ENCODE measurements around the gene AGPS. TPM values are rescaled to one million over a fixed set of nuclear protein-coding genes. Genes with fewer than 3 reads are reported as not detected.
"Not testable (repeated sequence)": the region's sequence is repeated elsewhere in the genome, so short reads cannot be mapped to it uniquely, and the experiment has no call there.

Gene AGPS
- polyA plus RNA-seq, 2 donors, result 3.7 to 6.4 TPM

DNA sequence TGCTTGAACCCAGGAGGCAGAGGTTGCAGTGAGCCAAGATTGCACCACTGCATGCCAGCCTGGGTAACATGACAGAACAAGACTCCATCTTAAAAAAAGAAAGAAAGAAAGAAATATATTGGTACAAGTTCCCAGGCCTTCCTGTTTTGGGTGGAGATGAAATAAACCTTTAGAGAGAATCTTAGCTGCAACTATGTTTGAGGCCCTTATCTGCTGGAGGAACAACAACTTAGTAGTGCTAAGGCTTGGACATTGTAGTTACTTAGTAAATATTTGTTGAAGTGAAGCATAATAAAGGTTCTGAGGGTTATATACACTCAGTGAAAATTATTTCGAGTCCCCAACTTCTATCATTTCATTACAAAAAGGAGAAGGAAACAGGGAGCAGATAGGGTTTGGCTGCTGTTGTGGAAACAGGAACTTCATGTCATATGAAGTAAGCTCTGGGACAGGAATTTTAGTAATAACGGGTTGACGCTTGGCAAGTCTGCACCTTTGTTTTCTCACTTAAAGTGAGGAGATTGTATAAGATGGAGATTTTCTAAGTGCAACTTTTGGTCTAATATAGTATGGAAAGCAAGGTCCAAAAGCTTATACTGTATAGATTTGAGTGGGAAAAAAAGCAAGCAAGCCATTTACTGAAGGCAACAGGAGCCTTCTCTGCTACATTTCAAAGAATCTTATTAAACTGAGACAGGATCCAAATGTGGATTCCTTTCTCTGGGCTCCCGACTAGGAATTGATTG lies 40.0 kb upstream of the AGPS start:
- H3K27me3 ChIP-seq (ENCODE audit: control insufficient read depth in 1 of 2, insufficient read depth in 2 of 2, low read length in 2 of 2), result no peaks in the 10 kb centered on the region
- 15 to 20% methylated on average over 4 of the region's 4 CpGs for WGBS, 2 donors
- no peaks in the 10 kb centered on the region for H3K9me3 ChIP-seq (ENCODE audit: control insufficient read depth in 2 of 2, insufficient read depth in 1 of 2, low read depth in 1 of 2, low read length in 1 of 2)
- peak overlapping the region; percentile 73 to 78 for H3K27ac ChIP-seq (ENCODE audit: low read depth in 2 of 2, low read length in 1 of 2)
- no peak overlapping the region for H3K4me3 ChIP-seq (ENCODE audit: low read depth in 1 of 2, low read length in 2 of 2)
- H3K4me1 ChIP-seq (ENCODE audit: control insufficient read depth in 2 of 2, insufficient read depth in 2 of 2, low read length in 1 of 2), result peaks cover 0 to 11% of the 10 kb centered on the region in 2 donors
- H3K36me3 ChIP-seq (ENCODE audit: control insufficient read depth in 2 of 2, insufficient read depth in 2 of 2, low read length in 1 of 2), result no peaks in the 10 kb centered on the region

DNA sequence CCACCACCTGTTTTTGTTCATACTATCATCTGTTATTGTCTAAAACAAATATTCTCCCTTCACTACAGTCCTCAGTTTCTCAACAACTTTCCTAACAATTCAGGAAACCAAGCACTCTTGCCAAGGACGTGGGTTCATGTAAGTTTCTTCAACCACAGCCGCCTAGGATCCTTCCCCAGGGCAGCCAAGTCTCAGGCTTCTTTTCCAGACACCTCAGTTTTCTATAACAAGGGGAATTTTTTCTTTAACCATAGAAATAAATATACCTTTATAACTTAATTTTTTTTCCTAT lies 39.4 kb upstream of the AGPS start:
- 43 to 62% methylated on average over 2 of the region's 2 CpGs for WGBS, 2 donors
- Histone ChIP-seq H3K4me3 (ENCODE audit: low read depth in 1 of 2, low read length in 2 of 2) (no peak overlapping the region), H3K27ac (ENCODE audit: low read depth in 2 of 2, low read length in 1 of 2) (peak overlapping the region in 1 of 2 donors; percentile 73), H3K9me3 (ENCODE audit: control insufficient read depth in 2 of 2, insufficient read depth in 1 of 2, low read depth in 1 of 2, low read length in 1 of 2) (no peaks in the 10 kb centered on the region), H3K36me3 (ENCODE audit: control insufficient read depth in 2 of 2, insufficient read depth in 2 of 2, low read length in 1 of 2) (no peaks in the 10 kb centered on the region), H3K4me1 (ENCODE audit: control insufficient read depth in 2 of 2, insufficient read depth in 2 of 2, low read length in 1 of 2) (peaks cover 0 to 11% of the 10 kb centered on the region in 2 donors), H3K27me3 (ENCODE audit: control insufficient read depth in 1 of 2, insufficient read depth in 2 of 2, low read length in 2 of 2) (no peaks in the 10 kb centered on the region)

DNA sequence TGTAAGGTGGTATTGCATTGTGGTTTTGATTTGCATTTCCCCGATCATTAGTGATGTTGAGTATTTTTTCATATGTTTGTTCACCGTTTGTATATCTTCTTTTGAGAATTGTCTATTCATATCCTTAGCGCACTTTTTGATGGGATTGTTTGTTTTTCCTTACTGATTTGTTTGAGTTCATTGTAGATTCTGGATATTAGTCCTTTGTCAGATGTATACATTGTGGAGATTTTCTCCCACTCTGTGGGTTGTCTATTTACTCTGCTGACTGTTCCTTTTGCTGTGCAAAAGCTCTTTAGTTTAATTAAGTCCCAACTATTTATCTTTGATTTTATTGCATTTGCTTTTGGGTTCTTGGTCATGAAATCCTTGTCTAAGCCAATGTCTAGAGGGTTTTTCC lies 38.0 kb upstream of the AGPS start:
- not testable (repeated sequence) for H3K36me3 ChIP-seq (ENCODE audit: control insufficient read depth in 2 of 2, insufficient read depth in 2 of 2, low read length in 1 of 2); H3K27ac ChIP-seq (ENCODE audit: low read depth in 2 of 2, low read length in 1 of 2); H3K4me3 ChIP-seq (ENCODE audit: low read depth in 1 of 2, low read length in 2 of 2); H3K9me3 ChIP-seq (ENCODE audit: control insufficient read depth in 2 of 2, insufficient read depth in 1 of 2, low read depth in 1 of 2, low read length in 1 of 2); H3K4me1 ChIP-seq (ENCODE audit: control insufficient read depth in 2 of 2, insufficient read depth in 2 of 2, low read length in 1 of 2); H3K27me3 ChIP-seq (ENCODE audit: control insufficient read depth in 1 of 2, insufficient read depth in 2 of 2, low read length in 2 of 2)
- WGBS, 2 donors, result 84 to 88% methylated on average over 3 of the region's 3 CpGs

DNA sequence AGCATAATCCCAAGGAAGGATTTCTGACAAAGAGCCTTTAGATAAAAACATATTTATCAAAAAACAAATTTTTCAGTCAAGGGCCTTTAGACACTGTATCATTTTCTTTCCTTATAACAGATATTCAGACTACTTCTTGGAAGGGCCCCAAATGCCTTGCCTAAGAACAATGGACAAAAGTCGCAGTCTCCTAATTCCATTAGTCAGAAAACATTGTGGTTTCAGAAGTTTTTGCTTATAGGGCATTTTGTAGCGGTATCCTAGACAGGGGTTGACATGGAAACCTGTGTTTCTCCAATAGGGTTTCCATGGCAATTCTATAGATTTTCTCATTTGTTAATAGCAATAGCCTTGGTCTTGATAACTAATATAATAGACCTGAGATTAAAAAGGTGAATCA lies 36.7 kb upstream of the AGPS start:
- Histone ChIP-seq H3K4me3 (ENCODE audit: low read depth in 1 of 2, low read length in 2 of 2) (no peak overlapping the region), H3K27me3 (ENCODE audit: control insufficient read depth in 1 of 2, insufficient read depth in 2 of 2, low read length in 2 of 2) (no peaks in the 10 kb centered on the region), H3K4me1 (ENCODE audit: control insufficient read depth in 2 of 2, insufficient read depth in 2 of 2, low read length in 1 of 2) (peaks cover 0 to 2% of the 10 kb centered on the region in 2 donors), H3K9me3 (ENCODE audit: control insufficient read depth in 2 of 2, insufficient read depth in 1 of 2, low read depth in 1 of 2, low read length in 1 of 2) (no peaks in the 10 kb centered on the region), H3K36me3 (ENCODE audit: control insufficient read depth in 2 of 2, insufficient read depth in 2 of 2, low read length in 1 of 2) (no peaks in the 10 kb centered on the region), H3K27ac (ENCODE audit: low read depth in 2 of 2, low read length in 1 of 2) (no peak overlapping the region)
- WGBS, 2 donors, result 54 to 79% methylated on average over 2 of the region's 2 CpGs

DNA sequence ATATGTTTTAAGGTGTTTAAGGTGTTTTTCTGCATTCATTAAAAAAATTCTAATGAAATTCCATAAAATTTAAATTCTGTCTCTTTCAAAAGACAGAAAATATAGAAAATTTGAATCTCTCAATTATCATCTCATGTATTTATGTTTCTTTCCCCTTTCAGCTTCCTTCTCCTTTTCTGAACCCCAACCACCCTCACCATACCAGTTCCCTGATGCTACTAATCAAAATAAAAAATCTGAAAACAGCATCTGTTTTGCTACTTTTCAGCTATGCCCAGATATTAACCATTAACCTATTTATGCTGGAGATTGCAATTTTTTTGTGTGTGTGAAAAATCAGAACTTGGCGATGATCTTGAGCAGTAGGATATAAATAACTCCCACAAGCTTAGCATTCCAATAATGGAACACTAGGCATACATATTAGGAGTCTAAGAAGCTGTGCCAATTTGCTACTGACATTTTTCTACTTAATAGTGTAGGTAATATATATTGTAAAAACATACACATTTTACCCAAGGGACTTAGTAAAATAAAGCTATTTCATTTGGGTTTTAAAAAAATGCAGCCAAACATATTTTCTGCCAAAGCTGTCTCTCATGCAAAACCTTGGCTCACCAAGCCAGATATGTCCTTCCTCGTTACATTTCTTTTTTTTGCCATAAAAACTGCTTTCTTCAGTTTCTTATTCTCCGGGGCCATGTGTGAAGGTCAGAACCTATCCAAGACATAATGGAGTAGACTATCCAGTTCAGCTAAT lies 32.6 kb upstream of the AGPS start:
- no peaks in the 10 kb centered on the region for H3K9me3 ChIP-seq (ENCODE audit: control insufficient read depth in 2 of 2, insufficient read depth in 1 of 2, low read depth in 1 of 2, low read length in 1 of 2)
- no peaks in the 10 kb centered on the region for H3K27me3 ChIP-seq (ENCODE audit: control insufficient read depth in 1 of 2, insufficient read depth in 2 of 2, low read length in 2 of 2)
- H3K4me1 ChIP-seq (ENCODE audit: control insufficient read depth in 2 of 2, insufficient read depth in 2 of 2, low read length in 1 of 2), result no peaks in the 10 kb centered on the region
- no peaks in the 10 kb centered on the region for H3K36me3 ChIP-seq (ENCODE audit: control insufficient read depth in 2 of 2, insufficient read depth in 2 of 2, low read length in 1 of 2)
- 70 to 73% methylated on average over 3 of the region's 3 CpGs for WGBS, 2 donors
- H3K27ac ChIP-seq (ENCODE audit: low read depth in 2 of 2, low read length in 1 of 2), result no peak overlapping the region
- no peak overlapping the region for H3K4me3 ChIP-seq (ENCODE audit: low read depth in 1 of 2, low read length in 2 of 2)

DNA sequence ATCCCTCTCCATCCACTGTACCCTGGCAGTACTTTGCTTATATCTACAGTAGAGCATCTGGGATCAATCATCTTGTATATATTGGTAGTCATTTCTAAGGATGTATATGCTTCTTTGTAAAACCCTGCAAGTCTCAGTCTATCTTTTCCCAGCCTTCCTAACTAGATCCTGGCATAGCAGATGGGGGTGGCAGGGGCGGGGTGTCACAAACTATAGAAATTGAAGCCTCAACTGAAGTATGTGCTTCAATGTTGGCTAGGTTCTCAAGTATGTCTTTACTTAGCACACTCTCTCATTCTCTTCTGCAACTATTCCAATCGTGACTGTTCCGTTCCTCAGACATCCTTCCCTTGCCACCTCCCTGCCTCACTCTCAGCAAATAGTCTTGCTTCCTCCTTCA lies 30.1 kb upstream of the AGPS start:
- no peak overlapping the region for H3K4me3 ChIP-seq (ENCODE audit: low read depth in 1 of 2, low read length in 2 of 2)
- no peaks in the 10 kb centered on the region for H3K9me3 ChIP-seq (ENCODE audit: control insufficient read depth in 2 of 2, insufficient read depth in 1 of 2, low read depth in 1 of 2, low read length in 1 of 2)
- H3K27ac ChIP-seq (ENCODE audit: low read depth in 2 of 2, low read length in 1 of 2), result no peak overlapping the region
- no peaks in the 10 kb centered on the region for H3K36me3 ChIP-seq (ENCODE audit: control insufficient read depth in 2 of 2, insufficient read depth in 2 of 2, low read length in 1 of 2)
- 80 to 84% methylated on average over 3 of the region's 3 CpGs for WGBS, 2 donors
- H3K27me3 ChIP-seq (ENCODE audit: control insufficient read depth in 1 of 2, insufficient read depth in 2 of 2, low read length in 2 of 2), result no peaks in the 10 kb centered on the region
- H3K4me1 ChIP-seq (ENCODE audit: control insufficient read depth in 2 of 2, insufficient read depth in 2 of 2, low read length in 1 of 2), result no peaks in the 10 kb centered on the region

DNA sequence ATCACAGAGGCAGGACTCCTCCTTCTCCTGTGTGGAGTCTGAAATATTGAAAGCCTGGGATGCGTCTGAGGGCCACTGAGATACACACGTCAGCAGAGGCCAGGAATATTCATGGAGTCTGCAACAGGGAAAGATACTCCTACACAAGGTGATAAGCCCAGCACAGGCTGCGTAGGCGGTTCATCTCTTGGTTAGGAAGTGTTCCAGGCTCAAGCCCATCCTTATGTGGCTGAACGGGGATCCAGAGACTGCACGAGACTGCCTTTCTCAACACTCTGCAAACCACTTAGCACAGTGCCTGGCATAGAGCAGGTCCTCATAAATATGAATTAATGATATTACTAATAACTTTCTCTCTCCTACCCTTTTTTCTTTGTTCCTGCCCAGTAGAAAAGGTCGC lies 29.2 kb upstream of the AGPS start:
- Histone ChIP-seq H3K36me3 (ENCODE audit: control insufficient read depth in 2 of 2, insufficient read depth in 2 of 2, low read length in 1 of 2) (no peaks in the 10 kb centered on the region), H3K4me1 (ENCODE audit: control insufficient read depth in 2 of 2, insufficient read depth in 2 of 2, low read length in 1 of 2) (no peaks in the 10 kb centered on the region), H3K9me3 (ENCODE audit: control insufficient read depth in 2 of 2, insufficient read depth in 1 of 2, low read depth in 1 of 2, low read length in 1 of 2) (no peaks in the 10 kb centered on the region), H3K27me3 (ENCODE audit: control insufficient read depth in 1 of 2, insufficient read depth in 2 of 2, low read length in 2 of 2) (no peaks in the 10 kb centered on the region), H3K27ac (ENCODE audit: low read depth in 2 of 2, low read length in 1 of 2) (no peak overlapping the region), H3K4me3 (ENCODE audit: low read depth in 1 of 2, low read length in 2 of 2) (no peak overlapping the region)
- 96% methylated on average over 7 of the region's 7 CpGs for WGBS, 2 donors

DNA sequence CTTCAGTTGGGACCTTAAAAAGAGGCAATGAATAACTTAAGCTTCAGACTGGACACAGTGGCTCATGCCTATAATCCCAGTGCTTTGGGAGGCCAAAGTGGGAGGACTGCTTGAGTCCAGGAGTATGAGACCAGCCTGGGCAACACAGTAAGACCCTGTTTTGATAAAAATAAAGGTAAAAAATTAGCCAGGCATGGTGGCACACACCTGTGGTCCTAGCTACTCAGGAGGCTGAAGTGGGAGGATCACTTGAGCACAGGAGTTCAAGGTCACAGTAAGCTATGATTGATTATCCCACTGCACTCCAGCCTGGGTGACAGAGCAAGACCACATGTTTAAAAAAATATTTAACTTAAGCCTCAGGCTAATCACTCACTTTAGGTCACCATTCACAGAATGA lies 26.8 kb upstream of the AGPS start:
- not testable (repeated sequence) for H3K9me3 ChIP-seq (ENCODE audit: control insufficient read depth in 2 of 2, insufficient read depth in 1 of 2, low read depth in 1 of 2, low read length in 1 of 2); H3K27ac ChIP-seq (ENCODE audit: low read depth in 2 of 2, low read length in 1 of 2); H3K4me1 ChIP-seq (ENCODE audit: control insufficient read depth in 2 of 2, insufficient read depth in 2 of 2, low read length in 1 of 2); H3K27me3 ChIP-seq (ENCODE audit: control insufficient read depth in 1 of 2, insufficient read depth in 2 of 2, low read length in 2 of 2); H3K36me3 ChIP-seq (ENCODE audit: control insufficient read depth in 2 of 2, insufficient read depth in 2 of 2, low read length in 1 of 2); H3K4me3 ChIP-seq (ENCODE audit: low read depth in 1 of 2, low read length in 2 of 2)

DNA sequence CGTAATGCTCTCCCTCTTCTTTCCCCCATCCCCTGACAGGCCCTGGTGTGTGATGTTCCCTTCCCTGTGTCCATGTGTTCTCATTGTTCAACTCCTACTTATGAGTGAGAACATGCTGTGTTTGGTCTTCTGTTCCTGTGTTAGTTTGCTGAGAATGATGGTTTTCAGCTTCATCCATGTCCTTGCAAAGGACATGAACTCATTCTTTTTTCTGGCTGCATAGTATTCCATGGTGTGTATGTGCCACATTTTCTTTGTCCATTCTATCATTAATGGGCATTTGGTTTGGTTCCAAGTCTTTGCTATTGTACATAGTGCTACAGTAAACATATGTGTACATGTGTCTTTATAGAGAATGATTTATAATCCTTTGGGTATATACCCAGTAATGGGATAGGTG lies 24.6 kb upstream of the AGPS start:
- H3K27me3 ChIP-seq (ENCODE audit: control insufficient read depth in 1 of 2, insufficient read depth in 2 of 2, low read length in 2 of 2); H3K4me1 ChIP-seq (ENCODE audit: control insufficient read depth in 2 of 2, insufficient read depth in 2 of 2, low read length in 1 of 2): not testable (repeated sequence)

DNA sequence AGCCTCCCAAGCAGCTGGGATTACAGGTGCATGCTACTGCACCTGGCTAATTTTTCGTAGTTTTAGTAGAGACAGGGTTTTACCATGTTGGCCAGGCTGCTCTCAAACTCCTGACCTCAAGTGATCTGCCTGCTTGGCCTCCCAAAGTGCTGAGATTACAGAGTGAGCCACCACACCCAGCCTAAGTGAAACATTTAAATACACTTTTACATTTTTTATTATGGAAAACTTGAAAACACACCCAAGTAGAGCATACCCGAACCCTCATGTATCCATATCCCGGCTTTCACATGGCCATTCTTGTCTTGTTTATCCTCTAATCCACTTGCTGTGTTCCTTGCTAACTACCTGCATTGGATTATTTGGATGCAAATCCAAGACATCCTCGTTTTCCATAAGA lies 13.2 kb upstream of the AGPS start:
- H3K4me3 ChIP-seq (ENCODE audit: low read depth in 1 of 2, low read length in 2 of 2), result no peak overlapping the region
- no peaks in the 10 kb centered on the region for H3K4me1 ChIP-seq (ENCODE audit: control insufficient read depth in 2 of 2, insufficient read depth in 2 of 2, low read length in 1 of 2)
- H3K9me3 ChIP-seq (ENCODE audit: control insufficient read depth in 2 of 2, insufficient read depth in 1 of 2, low read depth in 1 of 2, low read length in 1 of 2), result no peaks in the 10 kb centered on the region
- no peaks in the 10 kb centered on the region for H3K36me3 ChIP-seq (ENCODE audit: control insufficient read depth in 2 of 2, insufficient read depth in 2 of 2, low read length in 1 of 2)
- 84 to 92% methylated on average over 4 of the region's 4 CpGs for WGBS, 2 donors
- no peaks in the 10 kb centered on the region for H3K27me3 ChIP-seq (ENCODE audit: control insufficient read depth in 1 of 2, insufficient read depth in 2 of 2, low read length in 2 of 2)
- H3K27ac ChIP-seq (ENCODE audit: low read depth in 2 of 2, low read length in 1 of 2), result no peak overlapping the region

More for the DNA sequence above, 24.6 kb upstream of the AGPS start:
- not testable (repeated sequence) for H3K27ac ChIP-seq (ENCODE audit: low read depth in 2 of 2, low read length in 1 of 2); H3K9me3 ChIP-seq (ENCODE audit: control insufficient read depth in 2 of 2, insufficient read depth in 1 of 2, low read depth in 1 of 2, low read length in 1 of 2); H3K4me3 ChIP-seq (ENCODE audit: low read depth in 1 of 2, low read length in 2 of 2); H3K36me3 ChIP-seq (ENCODE audit: control insufficient read depth in 2 of 2, insufficient read depth in 2 of 2, low read length in 1 of 2)
- WGBS, 2 donors, result 96 to 100% methylated on average over 1 of the region's 1 CpG
